ENCODE results near the gene TAPT1.

DNA sequence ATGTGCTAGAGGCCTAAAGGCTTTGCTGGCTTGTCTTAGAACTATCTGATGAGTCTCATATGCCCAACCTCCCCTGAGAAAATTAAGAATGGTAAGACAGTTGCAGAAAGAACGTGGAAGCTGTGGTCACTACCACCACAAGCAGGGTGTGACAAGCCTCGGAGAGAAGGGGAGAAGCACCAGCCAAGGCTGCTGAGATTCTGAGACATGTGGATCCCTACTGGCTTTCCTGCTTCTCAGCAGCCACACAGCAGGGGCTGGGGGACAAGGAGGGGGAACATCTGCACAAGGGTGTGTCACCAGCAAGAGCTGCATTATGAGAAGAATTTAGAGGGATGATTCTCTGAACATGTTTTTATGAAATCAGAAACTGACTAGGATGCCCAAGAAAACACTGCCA is 19.4 kb downstream of the TAPT1 start:
- TF ChIP-seq FOXM1 (IDR thresholded peaks at IDR 0.05; ENCODE audit: borderline replicate concordance) = no peak
- no peak for TF ChIP-seq SP1 (IDR thresholded peaks at IDR 0.05)
- no peak for TF ChIP-seq PKNOX1 (IDR thresholded peaks at IDR 0.05)
- no peak for TF ChIP-seq SUZ12 (IDR thresholded peaks at IDR 0.05)
- no peak for TF ChIP-seq ZNF384 (IDR thresholded peaks at IDR 0.05)
- TF ChIP-seq ARNT (IDR thresholded peaks at IDR 0.05) = no peak
- no peak for TF ChIP-seq L3MBTL2 (conservative IDR thresholded peaks at IDR 0.05)
- TF ChIP-seq FOXK2 (IDR thresholded peaks at IDR 0.05) = no peak
- TF ChIP-seq BHLHE40 (IDR thresholded peaks at IDR 0.05; ENCODE audit: borderline replicate concordance) = no peak
- TF ChIP-seq HDGF (IDR thresholded peaks at IDR 0.05; ENCODE audit: borderline replicate concordance) = no peak
- TF ChIP-seq ELF4 (IDR thresholded peaks at IDR 0.05) = no peak

All from HEK293T (cell line).